SK-N-SH (cell line): ENCODE data around the gene STARD7. TPM values are rescaled to one million over a fixed set of nuclear protein-coding genes. Genes with fewer than 3 reads are reported as not detected.

ENCODE experiments used
- CTCF ChIA-PET: fragments of 300-600, 350-600 bp; formaldehyde crosslinking; extraction: SDS; loops from one replicate; lab custom pipeline; 2021; lab: Yijun Ruan, JAX
- POLR2A ChIA-PET: fragments of 350-600 bp; sonication (Branson Sonifier 250); formaldehyde crosslinking; extraction: SDS; loops from one replicate; lab custom pipeline; 2020; ENCODE audit warnings: antibody characterized with exemption, inconsistent platforms; lab: Yijun Ruan, JAX
- DNase-seq: peaks from one replicate; pipeline ENCODE4 v3.0.0; 2012
- H2AFZ ChIP-seq: fragments of 200-600 bp; sonication (generic); 2 replicates; pipeline ENCODE4 v1.8.1; 2016; ENCODE audit warnings: antibody characterized with exemption, mild to moderate bottlenecking, low read depth
- H3F3A ChIP-seq: fragments of 200-600 bp; sonication (generic); replicated peaks from 2 replicates; pipeline ENCODE3; 2016; ENCODE audit warnings: antibody characterized with exemption, mild to moderate bottlenecking; ENCODE audit not compliant: insufficient read depth
- H3K27ac ChIP-seq, 2 experiments: fragments of 200-500 bp in 1 of 2; fragments of 200-600 bp in 1 of 2; sonication (Bioruptor generic) in 1 of 2; sonication (generic), shearing (Covaris generic) in 1 of 2; 2 replicates each; pipeline versions ENCODE4 v1.5.1 to v1.6.1; 2014 to 2016; ENCODE audit warnings: low read depth in 2 of 2, inconsistent platforms in 1 of 2, low read length in 1 of 2, mild to moderate bottlenecking in 1 of 2, mixed read lengths in 1 of 2
- H3K27me3 ChIP-seq: fragments of 200-600 bp; sonication (generic), shearing (Covaris generic); 2 replicates; pipeline ENCODE4 v1.6.1; 2016; ENCODE audit warnings: mixed run types; ENCODE audit not compliant: insufficient read depth
- H3K36me3 ChIP-seq, 2 experiments: fragments of 200-500 bp in 1 of 2; fragments of 200-600 bp in 1 of 2; sonication (Bioruptor generic) in 1 of 2; sonication (generic) in 1 of 2; replicated peaks in 1 of 2; 2 replicates each; pipeline versions ENCODE3 to v1.5.1; 2014 to 2016; ENCODE audit warnings: low read length in 1 of 2, mild to moderate bottlenecking in 1 of 2; ENCODE audit not compliant: insufficient read depth in 2 of 2, control insufficient read depth in 1 of 2
- H3K4me1 ChIP-seq, 2 experiments: fragments of 200-500 bp in 1 of 2; fragments of 200-600 bp in 1 of 2; sonication (Bioruptor generic) in 1 of 2; sonication (generic), shearing (Covaris generic) in 1 of 2; 2 replicates each; pipeline versions ENCODE4 v1.5.1 to v1.6.1; 2014 to 2016; ENCODE audit warnings: low read depth in 1 of 2, low read length in 1 of 2, mixed run types in 1 of 2; ENCODE audit not compliant: insufficient read depth in 2 of 2, control insufficient read depth in 1 of 2
- H3K4me2 ChIP-seq: fragments of 200-600 bp; sonication (generic), shearing (Covaris generic); 2 replicates; pipeline ENCODE4 v1.6.1; 2017; ENCODE audit warnings: mixed run types
- H3K4me3 ChIP-seq, 2 experiments: fragments of 200-500 bp in 1 of 2; fragments of 200-600 bp in 1 of 2; sonication (Bioruptor generic) in 1 of 2; sonication (generic), shearing (Covaris generic) in 1 of 2; 2 replicates each; pipeline versions ENCODE4 v1.5.1 to v1.8.1; 2014 to 2016; ENCODE audit warnings: low read depth in 2 of 2, inconsistent platforms in 1 of 2, low read length in 1 of 2, mild to moderate bottlenecking in 1 of 2, mixed read lengths in 1 of 2, moderate library complexity in 1 of 2
- H3K79me2 ChIP-seq: fragments of 200-600 bp; sonication (generic); 2 replicates; pipeline ENCODE4 v1.8.1; 2017; ENCODE audit warnings: mild to moderate bottlenecking; ENCODE audit not compliant: insufficient read depth
- H3K9ac ChIP-seq: fragments of 200-600 bp; sonication (generic); 2 replicates; pipeline ENCODE4 v1.6.1; 2017; ENCODE audit warnings: mixed run types
- H3K9me2 ChIP-seq: fragments of 200-600 bp; sonication (generic); 2 replicates; pipeline ENCODE4 v1.6.1; 2017; ENCODE audit warnings: mixed run types
- H3K9me3 ChIP-seq: fragments of 200-600 bp; sonication (generic); 2 replicates; pipeline ENCODE4 v1.6.1; 2017; ENCODE audit warnings: mixed run types, mild to moderate bottlenecking, moderate library complexity
- H4K20me1 ChIP-seq: fragments of 200-600 bp; sonication (generic); 2 replicates; pipeline ENCODE4 v1.6.1; 2017; ENCODE audit warnings: mild to moderate bottlenecking, mixed run types; ENCODE audit not compliant: insufficient read depth
- CHD2 ChIP-seq: fragments of 150-350 bp; IDR thresholded peaks from 2 replicates; pipeline ENCODE4 v1.6.1; 2018; ENCODE audit warnings: low read length; ENCODE audit not compliant: partially characterized antibody
- CTCF ChIP-seq: fragments of 200-600 bp; sonication (generic); IDR thresholded peaks from 2 replicates; pipeline ENCODE4 v1.6.1; 2017; ENCODE audit warnings: antibody characterized with exemption, mild to moderate bottlenecking, moderate library complexity
- EP300 ChIP-seq, 2 experiments: IDR thresholded peaks; 2 replicates each; pipeline versions ENCODE4 v1.4.0 to v1.6.1; 2012; ENCODE audit warnings: borderline replicate concordance in 1 of 2, low read depth in 1 of 2, low read length in 1 of 2
- FOXJ3 ChIP-seq: sonication (generic); formaldehyde crosslinking; IDR thresholded peaks from 2 replicates; pipeline ENCODE4 v1.5.1; 2020; ENCODE audit warnings: mild to moderate bottlenecking, missing genetic modification reagents
- FOXM1 ChIP-seq: IDR thresholded peaks from 2 replicates; pipeline ENCODE4 v1.4.0; 2012; ENCODE audit warnings: low read depth, mild to moderate bottlenecking
- GABPA ChIP-seq: IDR thresholded peaks from 2 replicates; pipeline ENCODE4 v1.4.0; 2012; ENCODE audit warnings: low read depth, mild to moderate bottlenecking
- GATA2 ChIP-seq: sonication (generic); formaldehyde crosslinking; IDR thresholded peaks from 2 replicates; pipeline ENCODE4 v1.5.0; 2020; ENCODE audit warnings: mild to moderate bottlenecking, missing genetic modification reagents
- MEF2A ChIP-seq: IDR thresholded peaks from 2 replicates; pipeline ENCODE4 v1.4.0; 2012; ENCODE audit warnings: low read depth, borderline replicate concordance
- NFIC ChIP-seq: IDR thresholded peaks from 2 replicates; pipeline ENCODE4 v1.4.0; 2012; ENCODE audit warnings: borderline replicate concordance
- PBX3 ChIP-seq: IDR thresholded peaks from 2 replicates; pipeline ENCODE4; 2012
- RAD21 ChIP-seq: IDR thresholded peaks from 2 replicates; pipeline ENCODE4 v1.6.1; 2012; ENCODE audit warnings: mild to moderate bottlenecking, low read length
- RCOR1 ChIP-seq: fragments of 150-350 bp; IDR thresholded peaks from 2 replicates; pipeline ENCODE4 v1.6.1; 2017; ENCODE audit warnings: antibody characterized with exemption, low read length
- RFX5 ChIP-seq: IDR thresholded peaks from 2 replicates; pipeline ENCODE4 v1.6.1; 2012; ENCODE audit warnings: mild to moderate bottlenecking, improper control_type of control experiment, low read length
- RXRA ChIP-seq: IDR thresholded peaks from 2 replicates; pipeline ENCODE4 v1.4.0; 2012; ENCODE audit warnings: low read depth, mild to moderate bottlenecking, borderline replicate concordance
- SMC3 ChIP-seq: IDR thresholded peaks from 2 replicates; pipeline ENCODE4 v1.6.1; 2012; ENCODE audit warnings: low read depth, low read length, improper control_type of control experiment
- TAF1 ChIP-seq: IDR thresholded peaks from 2 replicates; pipeline ENCODE4 v1.6.1; 2012; ENCODE audit warnings: low read depth, mild to moderate bottlenecking, low read length, moderate library complexity, borderline replicate concordance
- YY1 ChIP-seq: IDR thresholded peaks from 2 replicates; pipeline ENCODE4 v1.4.0; 2012; ENCODE audit warnings: low read depth, mild to moderate bottlenecking
- WGBS: methylation state at CpG from one replicate; pipeline ENCODE4 v1.1.6; 2017; ENCODE audit warnings: low lambda C conversion rate; 5-methylcytosine and 5-hydroxymethylcytosine counted together
- polyA plus RNA-seq, 3 experiments: library from polyadenylated mRNA; depleted of rRNA; stranded (reverse); fragments of >200 nt; gene quantifications; 2 replicates each; pipeline ENCODE4 v1.2.3, GENCODE V29; 2012
- TF ChIP-seq, protein P1 (sequence below): fragments of 150-350 bp; IDR thresholded peaks from 2 replicates; pipeline ENCODE4 v1.6.1; 2017; ENCODE audit warnings: antibody characterized with exemption, low read length, low read depth, borderline replicate concordance
- TF ChIP-seq, protein P2 (sequence below): fragments of 150-350 bp; IDR thresholded peaks from 2 replicates; pipeline ENCODE4 v1.6.1; 2016; ENCODE audit warnings: mild to moderate bottlenecking, low read depth, low read length
- TF ChIP-seq, protein P3 (sequence below): IDR thresholded peaks from 2 replicates; pipeline ENCODE4 v1.6.1; 2012; ENCODE audit warnings: mild to moderate bottlenecking, low read depth, low read length, moderate library complexity

STARD7 gene
- polyA plus RNA-seq, 1 of the 3 experiments (the other 2 are of a cell fraction) = 36.1 TPM

GRCh38 chr2:96213379-96213778 lies 4.8 kb upstream of the STARD7 start:
- TF ChIP-seq RFX5 (no peak), RAD21 (no peak), GABPA (no peak), FOXJ3 (CRISPR knock-in tag) (no peak), MEF2A (no peak), RXRA (no peak), NFIC (no peak), RCOR1 (no peak)
- TF ChIP-seq, protein P1, sequence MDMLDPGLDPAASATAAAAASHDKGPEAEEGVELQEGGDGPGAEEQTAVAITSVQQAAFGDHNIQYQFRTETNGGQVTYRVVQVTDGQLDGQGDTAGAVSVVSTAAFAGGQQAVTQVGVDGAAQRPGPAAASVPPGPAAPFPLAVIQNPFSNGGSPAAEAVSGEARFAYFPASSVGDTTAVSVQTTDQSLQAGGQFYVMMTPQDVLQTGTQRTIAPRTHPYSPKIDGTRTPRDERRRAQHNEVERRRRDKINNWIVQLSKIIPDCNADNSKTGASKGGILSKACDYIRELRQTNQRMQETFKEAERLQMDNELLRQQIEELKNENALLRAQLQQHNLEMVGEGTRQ = no peak
- TF ChIP-seq, protein P2, sequence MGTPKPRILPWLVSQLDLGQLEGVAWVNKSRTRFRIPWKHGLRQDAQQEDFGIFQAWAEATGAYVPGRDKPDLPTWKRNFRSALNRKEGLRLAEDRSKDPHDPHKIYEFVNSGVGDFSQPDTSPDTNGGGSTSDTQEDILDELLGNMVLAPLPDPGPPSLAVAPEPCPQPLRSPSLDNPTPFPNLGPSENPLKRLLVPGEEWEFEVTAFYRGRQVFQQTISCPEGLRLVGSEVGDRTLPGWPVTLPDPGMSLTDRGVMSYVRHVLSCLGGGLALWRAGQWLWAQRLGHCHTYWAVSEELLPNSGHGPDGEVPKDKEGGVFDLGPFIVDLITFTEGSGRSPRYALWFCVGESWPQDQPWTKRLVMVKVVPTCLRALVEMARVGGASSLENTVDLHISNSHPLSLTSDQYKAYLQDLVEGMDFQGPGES = no peak
- TF ChIP-seq, protein P3, sequence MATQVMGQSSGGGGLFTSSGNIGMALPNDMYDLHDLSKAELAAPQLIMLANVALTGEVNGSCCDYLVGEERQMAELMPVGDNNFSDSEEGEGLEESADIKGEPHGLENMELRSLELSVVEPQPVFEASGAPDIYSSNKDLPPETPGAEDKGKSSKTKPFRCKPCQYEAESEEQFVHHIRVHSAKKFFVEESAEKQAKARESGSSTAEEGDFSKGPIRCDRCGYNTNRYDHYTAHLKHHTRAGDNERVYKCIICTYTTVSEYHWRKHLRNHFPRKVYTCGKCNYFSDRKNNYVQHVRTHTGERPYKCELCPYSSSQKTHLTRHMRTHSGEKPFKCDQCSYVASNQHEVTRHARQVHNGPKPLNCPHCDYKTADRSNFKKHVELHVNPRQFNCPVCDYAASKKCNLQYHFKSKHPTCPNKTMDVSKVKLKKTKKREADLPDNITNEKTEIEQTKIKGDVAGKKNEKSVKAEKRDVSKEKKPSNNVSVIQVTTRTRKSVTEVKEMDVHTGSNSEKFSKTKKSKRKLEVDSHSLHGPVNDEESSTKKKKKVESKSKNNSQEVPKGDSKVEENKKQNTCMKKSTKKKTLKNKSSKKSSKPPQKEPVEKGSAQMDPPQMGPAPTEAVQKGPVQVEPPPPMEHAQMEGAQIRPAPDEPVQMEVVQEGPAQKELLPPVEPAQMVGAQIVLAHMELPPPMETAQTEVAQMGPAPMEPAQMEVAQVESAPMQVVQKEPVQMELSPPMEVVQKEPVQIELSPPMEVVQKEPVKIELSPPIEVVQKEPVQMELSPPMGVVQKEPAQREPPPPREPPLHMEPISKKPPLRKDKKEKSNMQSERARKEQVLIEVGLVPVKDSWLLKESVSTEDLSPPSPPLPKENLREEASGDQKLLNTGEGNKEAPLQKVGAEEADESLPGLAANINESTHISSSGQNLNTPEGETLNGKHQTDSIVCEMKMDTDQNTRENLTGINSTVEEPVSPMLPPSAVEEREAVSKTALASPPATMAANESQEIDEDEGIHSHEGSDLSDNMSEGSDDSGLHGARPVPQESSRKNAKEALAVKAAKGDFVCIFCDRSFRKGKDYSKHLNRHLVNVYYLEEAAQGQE = no peak
- H3K4me1 ChIP-seq = peaks cover 6 to 9% of the 10 kb centered on the region in 2 experiments; a peak in 1 of 4 replicates
- no peak overlapping the region for H3K27ac ChIP-seq
- no peaks in the 10 kb centered on the region for H3K36me3 ChIP-seq
- H4K20me1 ChIP-seq = no peaks in the 10 kb centered on the region
- no peaks in the 10 kb centered on the region for H3K27me3 ChIP-seq
- no peaks in the 10 kb centered on the region for H3K9me2 ChIP-seq
- WGBS = 95% methylated on average over 12 of the region's 12 CpGs
- CTCF ChIA-PET = interaction anchor here (0.9 to 1.3 kb wide), 2 partner anchors 10 to 47 kb away, joined by 3 to 4 read pairs; no protein-coding TSS in a partner anchor
- H3K4me2 ChIP-seq = no peak overlapping the region
- POLR2A ChIA-PET = no interaction called here
- H3K4me3 ChIP-seq = no peak overlapping the region
- no peak for DNase-seq
- H3K9ac ChIP-seq = no peak overlapping the region
- H3K9me3 ChIP-seq = no peaks in the 10 kb centered on the region
- peaks cover 23% of the 10 kb centered on the region; the same call in 1 of the 2 replicates for H3K79me2 ChIP-seq
- H2AFZ ChIP-seq = no peak overlapping the region
- H3F3A ChIP-seq = no peaks in the 10 kb centered on the region

GRCh38 chr2:96212339-96212738 lies 3.7 kb upstream of the STARD7 start:
- CTCF ChIA-PET = no interaction called here
- DNase-seq = no peak
- H3K9me3 ChIP-seq = no peaks in the 10 kb centered on the region
- H3K4me3 ChIP-seq = no peak overlapping the region
- no peak overlapping the region for H2AFZ ChIP-seq
- WGBS = 91% methylated on average over 3 of the region's 4 CpGs
- H3K27ac ChIP-seq = no peak overlapping the region
- no peak overlapping the region for H3K4me2 ChIP-seq
- POLR2A ChIA-PET = no interaction called here
- H3K79me2 ChIP-seq = peaks cover 31% of the 10 kb centered on the region
- H3K27me3 ChIP-seq = no peaks in the 10 kb centered on the region
- H3K9ac ChIP-seq = no peak overlapping the region
- H3F3A ChIP-seq = no peaks in the 10 kb centered on the region
- H3K36me3 ChIP-seq = no peaks in the 10 kb centered on the region
- peaks cover 7% of the 10 kb centered on the region for H4K20me1 ChIP-seq
- no peaks in the 10 kb centered on the region for H3K9me2 ChIP-seq
- peaks cover 6 to 12% of the 10 kb centered on the region in 2 experiments; a peak in 2 of 4 replicates for H3K4me1 ChIP-seq
- no peak for TF ChIP-seq PBX3
- TF ChIP-seq MEF2A = no peak
- TF ChIP-seq SMC3 = no peak
- no peak for TF ChIP-seq RCOR1
- no peak for TF ChIP-seq TAF1
- TF ChIP-seq CHD2 = no peak
- TF ChIP-seq FOXM1 = no peak
- no peak for TF ChIP-seq YY1
- no peak for TF ChIP-seq FOXJ3 (CRISPR knock-in tag)
- TF ChIP-seq GATA2 (CRISPR knock-in tag) = no peak
- TF ChIP-seq EP300 (IDR thresholded peaks at IDR 0.05; ENCODE audit: borderline replicate concordance in 1 of 2, low read depth in 1 of 2, low read length in 1 of 2) = no peak
- TF ChIP-seq CTCF = no peak
